ENCODE results near the gene TCTN1. TPM values are rescaled to one million over a fixed set of nuclear protein-coding genes. Genes with fewer than 3 reads are reported as not detected.

TCTN1 gene
- total RNA-seq, 1 experiment from 2014 or later, result 27.0 TPM

DNA sequence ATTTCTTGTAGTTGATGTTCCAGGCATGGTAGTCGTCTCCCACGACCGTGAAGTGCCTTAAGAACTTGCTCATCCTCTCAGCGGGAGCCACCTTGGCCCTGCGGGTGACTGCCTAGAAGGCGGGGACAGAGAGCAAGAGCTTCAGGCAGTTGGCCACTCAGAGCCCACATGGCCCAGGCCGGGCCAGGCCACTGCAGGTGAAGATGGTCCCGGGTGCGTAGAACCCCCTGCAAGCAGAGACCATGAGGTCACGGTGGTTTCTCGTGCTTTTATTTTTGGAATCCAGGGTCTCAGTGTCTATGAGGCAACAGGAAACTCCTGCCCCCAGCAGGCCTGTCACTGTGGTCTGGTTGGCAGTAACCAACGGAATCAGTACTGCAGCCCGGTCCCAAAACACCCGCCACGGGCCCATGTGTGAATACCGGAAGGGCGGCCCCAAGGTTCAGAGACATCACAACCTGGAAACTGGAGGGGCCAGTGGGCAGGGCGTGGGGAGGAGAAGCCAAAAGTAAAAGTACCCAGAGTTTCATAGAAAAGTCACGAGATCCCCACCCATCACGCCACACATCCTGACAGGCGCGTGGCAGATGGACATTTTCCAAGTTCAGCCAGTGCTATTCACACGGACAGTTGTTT, 47.5 kb downstream of the TCTN1 start:
- RAD21 ChIA-PET (ENCODE audit: low non-redundant PET in 1 of 2, low total read pairs in 2 of 2, uncharacterized antibody in 2 of 2, unreplicated experiment in 2 of 2), result no interaction called here
- no peaks in the 10 kb centered on the region for H3K27me3 ChIP-seq (ENCODE audit: insufficient read depth, low read length)
- H3K36me3 ChIP-seq (ENCODE audit: control insufficient read depth in 1 of 2, insufficient read depth in 2 of 2, low read length in 2 of 2), result no peaks in the 10 kb centered on the region
- TF ChIP-seq YY1 (IDR thresholded peaks at IDR 0.05; ENCODE audit: extremely low read depth, insufficient replicate concordance, low read depth, low read length), result no peak
- TF ChIP-seq ELF1 (IDR thresholded peaks at IDR 0.05; ENCODE audit: borderline replicate concordance, low read depth), result no peak
- no peak for TF ChIP-seq SP1 (IDR thresholded peaks at IDR 0.05; ENCODE audit: low read depth)
- TF ChIP-seq FOSL1 (IDR thresholded peaks at IDR 0.05; ENCODE audit: low read depth), result no peak
- TF ChIP-seq SRF (IDR thresholded peaks at IDR 0.05; ENCODE audit: low read depth), result no peak
- TF ChIP-seq RAD21 (IDR thresholded peaks at IDR 0.05; ENCODE audit: low read depth), result no peak
- TF ChIP-seq, protein P1, sequence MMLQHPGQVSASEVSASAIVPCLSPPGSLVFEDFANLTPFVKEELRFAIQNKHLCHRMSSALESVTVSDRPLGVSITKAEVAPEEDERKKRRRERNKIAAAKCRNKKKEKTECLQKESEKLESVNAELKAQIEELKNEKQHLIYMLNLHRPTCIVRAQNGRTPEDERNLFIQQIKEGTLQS (IDR thresholded peaks at IDR 0.05), result no peak
- TF ChIP-seq JUND (IDR thresholded peaks at IDR 0.05), result no peak
- no peak for TF ChIP-seq TCF7L2 (IDR thresholded peaks at IDR 0.05; ENCODE audit: borderline replicate concordance, extremely low read depth, insufficient read depth, insufficient read length)
- TF ChIP-seq SIN3A (IDR thresholded peaks at IDR 0.05; ENCODE audit: low read depth), result no peak
- TF ChIP-seq, protein P2, sequence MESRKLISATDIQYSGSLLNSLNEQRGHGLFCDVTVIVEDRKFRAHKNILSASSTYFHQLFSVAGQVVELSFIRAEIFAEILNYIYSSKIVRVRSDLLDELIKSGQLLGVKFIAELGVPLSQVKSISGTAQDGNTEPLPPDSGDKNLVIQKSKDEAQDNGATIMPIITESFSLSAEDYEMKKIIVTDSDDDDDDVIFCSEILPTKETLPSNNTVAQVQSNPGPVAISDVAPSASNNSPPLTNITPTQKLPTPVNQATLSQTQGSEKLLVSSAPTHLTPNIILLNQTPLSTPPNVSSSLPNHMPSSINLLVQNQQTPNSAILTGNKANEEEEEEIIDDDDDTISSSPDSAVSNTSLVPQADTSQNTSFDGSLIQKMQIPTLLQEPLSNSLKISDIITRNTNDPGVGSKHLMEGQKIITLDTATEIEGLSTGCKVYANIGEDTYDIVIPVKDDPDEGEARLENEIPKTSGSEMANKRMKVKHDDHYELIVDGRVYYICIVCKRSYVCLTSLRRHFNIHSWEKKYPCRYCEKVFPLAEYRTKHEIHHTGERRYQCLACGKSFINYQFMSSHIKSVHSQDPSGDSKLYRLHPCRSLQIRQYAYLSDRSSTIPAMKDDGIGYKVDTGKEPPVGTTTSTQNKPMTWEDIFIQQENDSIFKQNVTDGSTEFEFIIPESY (IDR thresholded peaks at IDR 0.05; ENCODE audit: extremely low read depth, insufficient replicate concordance, low read length), result no peak
- TF ChIP-seq, protein P3, sequence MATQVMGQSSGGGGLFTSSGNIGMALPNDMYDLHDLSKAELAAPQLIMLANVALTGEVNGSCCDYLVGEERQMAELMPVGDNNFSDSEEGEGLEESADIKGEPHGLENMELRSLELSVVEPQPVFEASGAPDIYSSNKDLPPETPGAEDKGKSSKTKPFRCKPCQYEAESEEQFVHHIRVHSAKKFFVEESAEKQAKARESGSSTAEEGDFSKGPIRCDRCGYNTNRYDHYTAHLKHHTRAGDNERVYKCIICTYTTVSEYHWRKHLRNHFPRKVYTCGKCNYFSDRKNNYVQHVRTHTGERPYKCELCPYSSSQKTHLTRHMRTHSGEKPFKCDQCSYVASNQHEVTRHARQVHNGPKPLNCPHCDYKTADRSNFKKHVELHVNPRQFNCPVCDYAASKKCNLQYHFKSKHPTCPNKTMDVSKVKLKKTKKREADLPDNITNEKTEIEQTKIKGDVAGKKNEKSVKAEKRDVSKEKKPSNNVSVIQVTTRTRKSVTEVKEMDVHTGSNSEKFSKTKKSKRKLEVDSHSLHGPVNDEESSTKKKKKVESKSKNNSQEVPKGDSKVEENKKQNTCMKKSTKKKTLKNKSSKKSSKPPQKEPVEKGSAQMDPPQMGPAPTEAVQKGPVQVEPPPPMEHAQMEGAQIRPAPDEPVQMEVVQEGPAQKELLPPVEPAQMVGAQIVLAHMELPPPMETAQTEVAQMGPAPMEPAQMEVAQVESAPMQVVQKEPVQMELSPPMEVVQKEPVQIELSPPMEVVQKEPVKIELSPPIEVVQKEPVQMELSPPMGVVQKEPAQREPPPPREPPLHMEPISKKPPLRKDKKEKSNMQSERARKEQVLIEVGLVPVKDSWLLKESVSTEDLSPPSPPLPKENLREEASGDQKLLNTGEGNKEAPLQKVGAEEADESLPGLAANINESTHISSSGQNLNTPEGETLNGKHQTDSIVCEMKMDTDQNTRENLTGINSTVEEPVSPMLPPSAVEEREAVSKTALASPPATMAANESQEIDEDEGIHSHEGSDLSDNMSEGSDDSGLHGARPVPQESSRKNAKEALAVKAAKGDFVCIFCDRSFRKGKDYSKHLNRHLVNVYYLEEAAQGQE (IDR thresholded peaks at IDR 0.05; ENCODE audit: low read depth), result no peak
- no peak for TF ChIP-seq EZH2phosphoT487 (IDR thresholded peaks at IDR 0.05; ENCODE audit: borderline replicate concordance)
- POLR2A ChIA-PET, result no interaction called here
- intact Hi-C loops (cut with micrococcal nuclease), result no loop called here
- no peaks in the 10 kb centered on the region for H3K9me3 ChIP-seq (ENCODE audit: control insufficient read depth in 1 of 2, insufficient read depth in 1 of 2, low read depth in 1 of 2, low read length in 2 of 2)
- BruUV-seq (replicated peaks), result no TSS peak
- DNase-seq (ENCODE audit: low read depth, low spot score) (no peak), ATAC-seq (no peak)
- H3K27ac ChIP-seq (ENCODE audit: low read depth, low read length), result no peak overlapping the region
- H2AFZ ChIP-seq (ENCODE audit: low read depth, low read length, poor library complexity, severe bottlenecking), result no peak overlapping the region
- CTCF ChIA-PET, result no interaction called here
- H3K4me2 ChIP-seq (ENCODE audit: low read length), result no peak overlapping the region
- H3K9me2 ChIP-seq (ENCODE audit: insufficient read depth), result no peaks in the 10 kb centered on the region
- no peak overlapping the region for H3K9ac ChIP-seq (ENCODE audit: low read length)
- H3K4me3 ChIP-seq (replicated peaks in 1 of 2; ENCODE audit: low read depth in 1 of 2, low read length in 2 of 2), result no peak overlapping the region
- no peaks in the 10 kb centered on the region for H3K79me2 ChIP-seq (ENCODE audit: insufficient read depth, low read length)
- H3K4me1 ChIP-seq (ENCODE audit: control insufficient read depth in 1 of 2, insufficient read depth in 2 of 2, low read length in 2 of 2), result no peaks in the 10 kb centered on the region
- H4K20me1 ChIP-seq (ENCODE audit: insufficient read depth), result no peaks in the 10 kb centered on the region

Data from HCT116 (cell line).